Hindlimb muscle (tissue), 1 donor: ENCODE results near the gene RNF214. TPM values are rescaled to one million over a fixed set of nuclear protein-coding genes. Genes with fewer than 3 reads are reported as not detected.
A peak's percentile ranks its signal among the peaks of the same experiment; 100 is the strongest.
"Not testable (repeated sequence)": the region's sequence is repeated elsewhere in the genome, so short reads cannot be mapped to it uniquely, and the experiment has no call there.

ENCODE experiments used
- DNase-seq: peaks from one replicate; pipeline ENCODE4 v3.0.0-alpha.2; 2013
- polyA plus RNA-seq: library from polyadenylated mRNA; unstranded; fragments of 120-200 nt; gene quantifications from one replicate; pipeline ENCODE4 v1.2.1, GENCODE V29; 2013; ENCODE audit not compliant: insufficient read length

Gene RNF214
- polyA plus RNA-seq, 1 donor = 20.9 TPM

DNA sequence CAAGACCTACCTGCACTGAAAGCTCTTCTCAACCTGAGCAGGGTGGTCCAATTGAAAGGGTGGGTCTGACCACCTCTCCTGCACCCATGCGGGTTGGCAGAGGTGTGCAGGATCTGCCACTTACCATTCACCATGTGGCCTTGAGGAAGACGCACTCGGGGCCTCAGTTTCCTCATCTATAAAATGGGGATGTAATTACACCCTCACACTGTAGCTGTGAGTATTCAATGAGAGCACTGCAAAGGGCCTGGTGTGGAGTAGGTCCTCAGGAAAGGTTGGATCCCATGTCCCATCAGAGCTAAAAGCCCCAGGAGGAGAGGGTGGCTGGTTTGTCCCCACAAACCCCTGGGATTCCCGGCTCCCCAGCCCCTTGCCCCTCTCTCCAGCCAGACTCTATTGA lies 33.9 kb upstream of the RNF214 start:
- no peak for DNase-seq

- peak; percentile 72 for DNase-seq
Observed at GRCh38 chr11:117199053-117199915, 33.2 kb upstream of the RNF214 start, which contains the start of gene TAGLN. Gene TAGLN (plus strand): TSS chr11:117199370. CDS start chr11:117203014, 3,644 bp downstream.

GRCh38 chr11:117199916-117200812 lies 32.3 kb upstream of the RNF214 start:
- no peak for DNase-seq

DNA sequence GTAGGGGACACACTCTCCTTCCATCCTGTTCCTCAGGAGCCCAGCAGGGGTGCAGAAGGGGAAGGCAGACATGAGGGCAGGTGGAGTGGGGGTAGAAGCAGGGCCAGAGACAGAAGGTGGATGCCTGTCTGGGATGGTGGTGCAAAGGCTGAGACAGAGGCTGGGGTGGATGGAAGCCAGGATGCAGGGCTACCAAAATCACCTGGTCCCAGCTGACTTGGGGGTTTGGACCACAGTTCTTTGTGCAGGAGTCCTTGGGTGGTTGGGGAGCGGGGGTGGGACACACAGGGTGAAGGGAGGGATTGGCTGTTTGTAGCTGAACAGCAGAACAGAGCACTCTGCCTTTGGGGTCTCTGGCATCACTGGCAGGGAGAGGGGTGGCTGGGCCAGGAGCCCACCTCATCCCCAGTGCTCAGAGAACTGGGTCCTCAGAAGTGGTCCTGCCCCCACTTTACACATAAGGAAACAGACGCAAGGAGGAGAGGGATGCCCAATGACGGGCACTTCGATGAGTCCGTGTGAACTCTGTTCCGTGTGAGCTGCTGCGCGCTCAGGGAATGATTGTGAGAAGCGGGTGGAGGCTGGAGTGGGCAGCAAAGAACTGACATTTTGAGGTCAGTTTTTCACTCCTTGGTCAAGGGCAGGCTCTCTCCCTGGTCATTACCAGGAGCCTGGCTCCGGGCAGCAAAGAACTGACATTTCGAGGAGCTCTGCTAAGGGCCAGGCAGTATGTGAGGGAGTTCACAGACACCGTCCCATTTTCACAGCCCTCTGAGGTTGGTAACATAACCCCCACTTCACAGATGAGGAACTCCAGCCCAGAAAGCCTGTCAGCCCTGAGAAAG lies 31.4 kb upstream of the RNF214 start:
- no peak for DNase-seq

GRCh38 chr11:117201658-117202305 lies 30.7 kb upstream of the RNF214 start:
- no peak for DNase-seq

GRCh38 chr11:117202386-117203068 lies 29.9 kb upstream of the RNF214 start:
- no peak for DNase-seq

DNA sequence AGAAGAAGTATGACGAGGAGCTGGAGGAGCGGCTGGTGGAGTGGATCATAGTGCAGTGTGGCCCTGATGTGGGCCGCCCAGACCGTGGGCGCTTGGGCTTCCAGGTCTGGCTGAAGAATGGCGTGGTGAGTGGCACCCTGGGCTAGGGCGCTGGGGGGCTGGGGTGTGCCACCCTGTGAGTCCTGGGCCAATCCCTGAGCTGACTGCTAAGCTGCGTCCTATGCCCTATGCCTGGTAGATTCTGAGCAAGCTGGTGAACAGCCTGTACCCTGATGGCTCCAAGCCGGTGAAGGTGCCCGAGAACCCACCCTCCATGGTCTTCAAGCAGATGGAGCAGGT lies 29.4 kb upstream of the RNF214 start:
- DNase-seq = no peak

GRCh38 chr11:117204283-117205080 lies 28.0 kb upstream of the RNF214 start:
- DNase-seq = no peak

DNA sequence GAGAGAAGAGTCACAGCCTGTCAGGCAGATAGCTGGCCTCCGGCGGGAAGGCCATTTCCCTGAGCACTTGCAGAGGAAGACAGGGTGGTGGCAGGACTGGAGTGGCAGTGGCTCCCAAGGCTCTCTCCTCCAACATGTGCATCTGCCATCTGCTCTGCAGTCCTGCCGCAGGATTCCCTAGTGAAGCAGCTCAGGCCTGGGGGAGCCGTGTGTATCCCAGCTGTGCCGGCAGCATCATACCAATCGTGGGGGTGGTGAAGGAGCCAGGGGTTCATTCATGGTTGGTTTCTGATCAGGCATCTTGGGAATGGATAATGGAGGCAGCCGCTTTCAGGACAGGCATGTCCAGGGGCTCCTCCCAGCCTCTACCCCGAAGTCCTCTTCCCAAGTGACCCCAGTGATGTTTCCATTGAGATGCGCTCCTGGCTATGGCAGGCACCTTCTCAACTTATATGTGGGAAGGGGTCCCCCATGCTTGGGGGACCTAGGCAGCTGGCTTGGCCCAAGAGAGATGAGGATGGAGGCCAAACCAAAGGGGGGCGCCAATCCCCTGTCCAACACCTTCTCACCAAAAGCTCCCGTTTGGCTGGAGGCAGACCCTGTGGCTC lies 27.2 kb upstream of the RNF214 start:
- no peak for DNase-seq

GRCh38 chr11:117206111-117206510 lies 26.4 kb upstream of the RNF214 start:
- DNase-seq = not testable (repeated sequence)

DNA sequence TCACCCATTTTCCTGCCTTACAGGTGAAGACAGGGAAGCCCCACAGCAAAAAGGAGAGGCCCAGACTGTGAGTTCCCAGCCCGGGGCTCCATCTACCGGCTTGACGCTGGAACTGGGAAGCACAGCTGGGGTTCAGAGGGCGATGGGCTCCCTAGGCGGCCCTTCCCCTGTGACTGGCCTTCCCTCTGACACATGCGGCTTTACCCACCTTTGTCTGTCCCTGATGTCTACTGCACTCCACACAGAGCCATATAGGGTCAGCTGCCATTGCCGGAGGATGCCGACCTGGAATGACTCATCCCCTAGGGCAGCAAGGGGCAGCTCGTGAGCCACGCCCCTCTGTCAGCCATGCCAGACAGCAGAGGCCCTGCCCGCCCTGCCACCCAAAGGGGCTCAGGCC lies 25.6 kb upstream of the RNF214 start:
- not testable (repeated sequence) for DNase-seq

DNA sequence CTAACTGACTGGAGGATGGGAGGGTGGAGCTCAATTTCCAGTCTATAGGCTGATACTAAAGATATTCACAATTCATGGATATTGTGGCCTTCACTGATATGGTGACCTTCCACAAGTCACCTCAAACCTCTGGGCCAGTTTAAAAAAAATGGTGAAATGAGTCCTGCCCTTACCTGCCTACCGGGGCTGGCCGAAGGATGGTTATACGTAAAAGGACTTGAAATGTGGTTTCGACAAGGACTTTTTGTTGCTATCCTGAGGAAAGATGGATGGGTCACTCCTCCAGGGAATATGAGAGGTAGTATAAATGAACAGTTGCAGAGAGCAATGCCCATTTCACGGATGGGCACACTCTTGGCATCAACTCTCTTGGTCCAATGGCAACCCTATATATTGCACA lies 25.0 kb upstream of the RNF214 start:
- DNase-seq = not testable (repeated sequence)

DNA sequence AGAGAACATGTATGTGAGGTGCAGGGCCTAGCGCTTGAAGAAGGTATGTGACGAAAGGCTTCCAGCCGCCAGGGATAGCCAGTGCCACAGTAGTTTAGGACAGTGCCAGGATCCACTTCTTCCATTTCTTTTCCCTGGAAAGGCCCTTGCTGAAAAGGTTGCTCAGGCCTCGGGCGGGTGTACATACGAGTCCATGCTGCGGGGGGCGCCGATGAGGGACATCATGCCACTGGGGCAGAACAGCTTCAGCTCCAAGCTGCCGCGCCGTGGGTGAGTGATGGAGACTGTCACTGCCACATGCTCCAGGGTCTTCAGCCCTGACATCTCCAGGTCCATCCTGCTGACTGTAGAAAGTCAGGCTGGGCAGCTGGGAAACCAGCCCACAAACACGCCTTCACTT lies 23.8 kb upstream of the RNF214 start:
- not testable (repeated sequence) for DNase-seq

- DNase-seq = not testable (repeated sequence)
Observed at GRCh38 chr11:117209351-117210125, 22.9 kb upstream of the RNF214 start.

DNA sequence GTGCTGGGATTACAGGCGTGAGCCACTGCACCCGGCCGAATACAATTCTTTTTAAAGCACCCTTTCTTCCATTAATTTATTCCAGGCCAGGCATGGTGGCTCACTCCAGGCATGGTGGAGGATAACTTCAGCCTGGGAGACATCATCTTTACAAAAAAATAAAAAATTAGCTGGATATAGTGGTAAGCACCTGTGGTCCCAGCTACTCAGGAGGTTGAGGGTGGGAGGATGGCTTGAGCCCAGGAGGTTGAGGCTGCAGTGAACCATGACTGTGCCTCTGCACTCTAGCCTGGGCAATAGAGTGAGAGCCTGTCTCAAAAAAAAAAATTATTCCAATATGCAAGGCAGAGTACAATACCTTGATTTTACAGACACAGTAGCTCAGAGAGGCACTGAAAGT lies 21.9 kb upstream of the RNF214 start:
- no peak for DNase-seq

GRCh38 chr11:117212697-117213355 lies 19.6 kb upstream of the RNF214 start:
- DNase-seq = no peak

DNA sequence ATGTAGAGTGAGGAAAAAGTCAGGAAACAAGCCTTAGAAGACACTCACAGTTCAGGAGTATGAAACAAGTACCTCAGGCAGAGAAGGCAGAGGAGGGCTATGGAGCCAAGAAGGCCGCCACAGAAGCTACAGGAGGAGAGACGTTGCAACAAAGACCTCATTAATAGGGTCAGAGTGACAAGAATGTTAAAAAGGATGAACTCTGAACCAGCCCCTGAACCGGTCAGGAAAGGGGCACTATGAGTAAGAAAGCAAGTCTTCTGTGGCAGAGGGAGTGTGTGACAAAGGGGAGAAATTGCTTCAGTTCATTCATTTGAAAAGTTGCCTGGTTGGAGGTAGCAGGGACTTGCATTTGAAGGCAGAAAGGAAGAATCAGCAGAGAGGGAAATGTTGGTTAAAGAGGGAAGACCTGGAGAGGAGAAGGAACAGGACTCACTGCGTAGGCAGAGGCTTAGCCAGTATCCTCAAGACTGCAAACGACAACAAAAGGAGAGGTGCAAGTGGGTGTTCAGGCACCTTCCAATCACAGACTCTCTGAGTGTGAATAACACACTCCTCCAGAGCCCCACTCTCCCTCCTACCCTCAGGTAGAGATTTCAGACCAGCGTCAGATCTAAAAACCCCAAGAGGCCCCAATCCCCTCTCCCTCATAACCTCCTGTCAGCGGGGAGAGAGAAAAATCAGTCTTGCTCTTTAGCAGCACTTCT lies 17.9 kb upstream of the RNF214 start:
- DNase-seq = no peak
